ENCODE data around the gene GFRA1. TPM values are rescaled to one million over a fixed set of nuclear protein-coding genes. Genes with fewer than 3 reads are reported as not detected.

GFRA1 gene
- total RNA-seq, 1 experiment from 2014 or later, result 0.30 TPM

GRCh38 chr10:116251602-116252395 is 21.2 kb downstream of the GFRA1 start:
- intact Hi-C loops (cut with micrococcal nuclease), result no loop called here
- no peak overlapping the region for H3K4me3 ChIP-seq (replicated peaks in 1 of 2; ENCODE audit: low read depth in 1 of 2, low read length in 2 of 2)
- no peaks in the 10 kb centered on the region for H3K36me3 ChIP-seq (ENCODE audit: control insufficient read depth in 1 of 2, insufficient read depth in 2 of 2, low read length in 2 of 2)
- CTCF ChIA-PET, result no interaction called here
- no peaks in the 10 kb centered on the region for H3K79me2 ChIP-seq (ENCODE audit: insufficient read depth, low read length)
- no peak overlapping the region for H3K9ac ChIP-seq (ENCODE audit: low read length)
- no TSS peak for BruUV-seq (replicated peaks)
- RAD21 ChIA-PET (ENCODE audit: low non-redundant PET in 1 of 2, low total read pairs in 2 of 2, uncharacterized antibody in 2 of 2, unreplicated experiment in 2 of 2), result no interaction called here
- no peaks in the 10 kb centered on the region for H3K9me3 ChIP-seq (ENCODE audit: control insufficient read depth in 1 of 2, insufficient read depth in 1 of 2, low read depth in 1 of 2, low read length in 2 of 2)
- ATAC-seq, result no peak
- TF ChIP-seq EGR1 (IDR thresholded peaks at IDR 0.05; ENCODE audit: low read depth) (no peak), SP1 (IDR thresholded peaks at IDR 0.05; ENCODE audit: low read depth) (no peak), YY1 (IDR thresholded peaks at IDR 0.05; ENCODE audit: extremely low read depth, insufficient replicate concordance, low read depth, low read length) (no peak), ZBTB33 (IDR thresholded peaks at IDR 0.05; ENCODE audit: extremely low read depth, insufficient replicate concordance, low read length) (no peak), MAX (IDR thresholded peaks at IDR 0.05) (no peak), ZNF274 (IDR thresholded peaks at IDR 0.05; ENCODE audit: low read depth, low read length) (no peak), REST (IDR thresholded peaks at IDR 0.05; ENCODE audit: low read depth) (no peak), ATF3 (IDR thresholded peaks at IDR 0.05) (no peak), EZH2phosphoT487 (IDR thresholded peaks at IDR 0.05; ENCODE audit: borderline replicate concordance) (no peak), JUND (IDR thresholded peaks at IDR 0.05) (no peak), CEBPB (IDR thresholded peaks at IDR 0.05; ENCODE audit: low read depth) (no peak), POLR2A (IDR thresholded peaks at IDR 0.05; ENCODE audit: borderline replicate concordance, extremely low read depth, insufficient read depth, insufficient read length) (no peak), SRF (IDR thresholded peaks at IDR 0.05; ENCODE audit: low read depth) (no peak), ZFX (IDR thresholded peaks at IDR 0.05) (no peak), POLR2AphosphoS5 (IDR thresholded peaks at IDR 0.05; ENCODE audit: low read depth, low read length) (no peak), SIN3A (IDR thresholded peaks at IDR 0.05; ENCODE audit: low read depth) (no peak), FOSL1 (IDR thresholded peaks at IDR 0.05; ENCODE audit: low read depth) (no peak), CBX3 (IDR thresholded peaks at IDR 0.05; ENCODE audit: low read depth) (no peak), RAD21 (IDR thresholded peaks at IDR 0.05; ENCODE audit: low read depth) (no peak), EZH2 (IDR thresholded peaks at IDR 0.05) (no peak)
- no peaks in the 10 kb centered on the region for H3K4me1 ChIP-seq (ENCODE audit: control insufficient read depth in 1 of 2, insufficient read depth in 2 of 2, low read length in 2 of 2)
- POLR2A ChIA-PET, result no interaction called here
- H4K20me1 ChIP-seq (ENCODE audit: insufficient read depth), result no peaks in the 10 kb centered on the region
- no peaks in the 10 kb centered on the region for H3K9me2 ChIP-seq (ENCODE audit: insufficient read depth)
- H3K27ac ChIP-seq (ENCODE audit: low read depth, low read length), result no peak overlapping the region
- no peak overlapping the region for H3K4me2 ChIP-seq (ENCODE audit: low read length)
- H2AFZ ChIP-seq (ENCODE audit: low read depth, low read length, poor library complexity, severe bottlenecking), result no peak overlapping the region
- no peak for DNase-seq (ENCODE audit: low read depth, low spot score)
- H3K27me3 ChIP-seq (ENCODE audit: insufficient read depth, low read length), result peaks cover 52% of the 10 kb centered on the region
